ENCODE results near the gene REN.

- TF ChIP-seq, protein P1, sequence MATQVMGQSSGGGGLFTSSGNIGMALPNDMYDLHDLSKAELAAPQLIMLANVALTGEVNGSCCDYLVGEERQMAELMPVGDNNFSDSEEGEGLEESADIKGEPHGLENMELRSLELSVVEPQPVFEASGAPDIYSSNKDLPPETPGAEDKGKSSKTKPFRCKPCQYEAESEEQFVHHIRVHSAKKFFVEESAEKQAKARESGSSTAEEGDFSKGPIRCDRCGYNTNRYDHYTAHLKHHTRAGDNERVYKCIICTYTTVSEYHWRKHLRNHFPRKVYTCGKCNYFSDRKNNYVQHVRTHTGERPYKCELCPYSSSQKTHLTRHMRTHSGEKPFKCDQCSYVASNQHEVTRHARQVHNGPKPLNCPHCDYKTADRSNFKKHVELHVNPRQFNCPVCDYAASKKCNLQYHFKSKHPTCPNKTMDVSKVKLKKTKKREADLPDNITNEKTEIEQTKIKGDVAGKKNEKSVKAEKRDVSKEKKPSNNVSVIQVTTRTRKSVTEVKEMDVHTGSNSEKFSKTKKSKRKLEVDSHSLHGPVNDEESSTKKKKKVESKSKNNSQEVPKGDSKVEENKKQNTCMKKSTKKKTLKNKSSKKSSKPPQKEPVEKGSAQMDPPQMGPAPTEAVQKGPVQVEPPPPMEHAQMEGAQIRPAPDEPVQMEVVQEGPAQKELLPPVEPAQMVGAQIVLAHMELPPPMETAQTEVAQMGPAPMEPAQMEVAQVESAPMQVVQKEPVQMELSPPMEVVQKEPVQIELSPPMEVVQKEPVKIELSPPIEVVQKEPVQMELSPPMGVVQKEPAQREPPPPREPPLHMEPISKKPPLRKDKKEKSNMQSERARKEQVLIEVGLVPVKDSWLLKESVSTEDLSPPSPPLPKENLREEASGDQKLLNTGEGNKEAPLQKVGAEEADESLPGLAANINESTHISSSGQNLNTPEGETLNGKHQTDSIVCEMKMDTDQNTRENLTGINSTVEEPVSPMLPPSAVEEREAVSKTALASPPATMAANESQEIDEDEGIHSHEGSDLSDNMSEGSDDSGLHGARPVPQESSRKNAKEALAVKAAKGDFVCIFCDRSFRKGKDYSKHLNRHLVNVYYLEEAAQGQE (IDR thresholded peaks at IDR 0.05; ENCODE audit: insufficient read depth in 1 of 2, low read depth in 2 of 2, low read length in 2 of 2) = no peak
- TF ChIP-seq TAF1 (IDR thresholded peaks at IDR 0.05; ENCODE audit: borderline replicate concordance, insufficient read depth, low read length) (no peak), POLR2AphosphoS5 (IDR thresholded peaks at IDR 0.05; ENCODE audit: low read depth, low read length) (no peak), SIN3A (IDR thresholded peaks at IDR 0.05; ENCODE audit: borderline replicate concordance, insufficient read depth, low read length) (no peak), FOXP2 (optimal IDR thresholded peaks at IDR 0.05; ENCODE audit: borderline replicate concordance, extremely low read depth, extremely low read length, insufficient read depth) (no peak)
Observed at GRCh38 chr1:204141131-204141530, 25.0 kb downstream of the REN start.

Data from PFSK-1 (cell line).